HG02973 (cell line): ENCODE measurements around the gene GNG12.

Experiments used
- ATAC-seq: cut with Tn5 transposase; IDR thresholded peaks from one replicate; pipeline ENCODE4 v1.9.1; 2021; ENCODE audit warnings: moderate library complexity; ENCODE audit not compliant: unreplicated experiment

GNG12 gene

GRCh38 chr1:67713057-67713846, 120.0 kb downstream of the GNG12 start:
- no peak for ATAC-seq

DNA sequence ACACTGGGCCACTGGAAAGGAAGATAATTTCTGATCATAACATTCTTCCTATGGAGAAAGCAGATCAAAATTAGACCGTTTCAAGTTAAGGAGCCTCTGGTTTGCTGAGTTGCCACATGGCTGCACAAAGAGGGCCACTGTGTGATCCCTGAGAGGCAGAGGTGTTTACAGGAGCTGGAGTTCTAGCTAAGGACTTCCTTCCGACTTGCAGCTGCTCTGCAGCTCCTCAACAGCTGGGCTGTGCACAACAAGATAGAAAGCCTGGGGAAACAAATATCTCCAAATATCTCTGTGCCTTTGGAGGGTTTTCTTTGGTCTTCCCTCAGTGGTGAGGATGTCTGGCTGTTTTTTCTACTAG, 121.4 kb downstream of the GNG12 start:
- no peak for ATAC-seq

DNA sequence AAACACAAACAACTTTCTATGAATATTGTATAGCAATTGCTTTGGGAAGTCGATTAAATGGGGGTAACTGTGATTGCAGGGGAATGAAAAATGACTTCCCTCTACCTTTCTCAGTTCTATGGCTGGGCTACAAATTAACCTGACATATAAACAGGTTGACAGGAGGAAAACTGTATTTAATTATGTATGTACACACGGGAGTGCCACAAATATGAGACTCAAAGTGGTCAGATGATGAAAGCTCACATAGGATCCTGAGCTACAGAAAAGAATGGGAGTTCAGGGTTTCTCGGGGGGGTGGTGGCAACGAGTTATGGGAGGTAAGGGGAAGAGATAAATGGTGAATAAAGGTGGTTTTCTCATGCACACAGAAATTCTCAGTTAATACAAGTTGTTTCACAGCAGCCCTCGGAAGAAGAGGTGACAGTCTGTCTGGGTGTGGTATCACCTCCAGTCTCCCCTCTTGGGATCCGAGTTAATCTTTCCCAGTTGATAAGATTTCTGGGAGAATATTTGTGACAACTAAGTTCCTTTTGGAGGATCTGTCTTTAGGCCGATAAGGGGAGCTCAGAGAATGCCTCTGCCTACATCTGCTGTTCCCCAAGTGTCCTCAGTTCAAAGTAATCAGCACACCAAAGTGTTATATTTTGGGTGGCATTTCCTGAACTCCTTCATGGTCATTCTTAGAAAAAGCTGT, 122.0 kb downstream of the GNG12 start:
- no peak for ATAC-seq

- ATAC-seq, result no peak
Observed at GRCh38 chr1:67710417-67710816, 122.8 kb downstream of the GNG12 start.

DNA sequence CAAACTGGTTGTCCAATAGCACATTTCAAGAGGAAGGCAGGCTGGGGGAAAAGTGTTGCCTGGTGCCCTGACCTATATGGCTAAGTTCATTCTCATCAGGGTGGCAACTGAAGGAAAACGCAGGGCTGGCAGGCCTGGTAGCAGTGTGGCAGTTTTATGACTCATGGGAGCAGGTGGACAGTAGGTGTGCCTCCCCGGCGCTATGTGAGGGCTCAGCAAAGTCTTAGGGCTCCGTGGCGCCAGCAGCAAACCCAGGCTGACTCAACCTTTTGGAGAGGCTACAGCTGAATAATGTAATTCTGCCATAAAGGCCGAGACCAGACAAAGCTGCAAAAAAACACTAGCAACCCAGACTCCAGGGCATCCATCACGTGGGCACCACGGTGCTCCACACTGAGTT, 124.7 kb downstream of the GNG12 start:
- no peak for ATAC-seq

DNA sequence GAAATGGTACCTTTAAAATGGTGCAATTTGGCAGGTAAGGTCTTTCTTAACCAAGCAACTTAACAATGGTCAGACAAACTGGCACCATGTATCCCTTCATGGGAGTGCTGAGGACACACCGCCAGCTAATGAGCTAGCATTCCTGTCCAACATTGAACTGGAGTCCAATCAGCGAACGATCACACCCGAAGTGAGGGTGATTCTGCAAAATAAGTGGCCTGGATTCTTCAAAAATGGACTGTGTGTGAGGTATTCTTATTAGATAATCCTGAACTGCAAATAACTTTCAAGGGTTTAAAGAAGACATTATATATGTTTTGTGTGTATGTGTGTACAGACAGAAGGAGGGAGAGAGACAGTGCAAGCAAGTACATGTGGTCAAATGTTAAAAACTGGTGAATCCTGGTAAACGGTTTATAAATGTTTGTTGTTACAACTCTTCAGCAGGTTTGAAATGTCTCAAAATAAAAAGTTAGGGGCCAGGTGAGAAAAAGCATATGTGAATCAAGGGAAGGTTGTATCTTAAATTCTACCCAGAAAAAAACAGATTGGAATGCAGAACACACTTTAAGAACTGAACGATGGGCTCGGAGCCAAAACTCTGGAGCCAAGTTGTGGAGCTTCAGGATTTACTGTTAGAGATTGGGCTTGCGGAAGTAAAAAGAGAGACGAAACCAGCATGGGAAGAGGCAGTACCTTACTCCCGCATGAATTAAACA, 127.4 kb downstream of the GNG12 start:
- ATAC-seq, result no peak

DNA sequence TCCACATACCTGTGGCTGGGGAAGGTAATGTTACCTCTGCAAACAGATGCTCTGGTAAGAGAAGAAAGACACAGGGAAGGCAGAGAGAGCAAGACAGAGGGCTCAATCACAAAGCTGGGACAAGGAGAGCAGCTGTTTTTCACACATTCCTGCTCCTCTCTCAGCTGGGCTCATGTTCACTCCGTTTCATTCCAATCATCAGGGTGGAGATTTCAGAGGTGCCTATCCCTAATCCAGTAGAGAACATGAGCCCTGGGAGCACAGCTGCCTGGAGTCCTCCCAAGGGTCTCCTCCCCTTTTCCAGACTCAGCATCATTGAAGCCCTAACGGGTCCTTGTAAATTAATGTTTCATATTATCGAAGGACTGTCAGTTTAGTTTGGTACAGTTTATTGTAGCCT, 128.9 kb downstream of the GNG12 start:
- ATAC-seq, result no peak

- ATAC-seq, result no peak
Observed at GRCh38 chr1:67701876-67702275, 131.4 kb downstream of the GNG12 start.

DNA sequence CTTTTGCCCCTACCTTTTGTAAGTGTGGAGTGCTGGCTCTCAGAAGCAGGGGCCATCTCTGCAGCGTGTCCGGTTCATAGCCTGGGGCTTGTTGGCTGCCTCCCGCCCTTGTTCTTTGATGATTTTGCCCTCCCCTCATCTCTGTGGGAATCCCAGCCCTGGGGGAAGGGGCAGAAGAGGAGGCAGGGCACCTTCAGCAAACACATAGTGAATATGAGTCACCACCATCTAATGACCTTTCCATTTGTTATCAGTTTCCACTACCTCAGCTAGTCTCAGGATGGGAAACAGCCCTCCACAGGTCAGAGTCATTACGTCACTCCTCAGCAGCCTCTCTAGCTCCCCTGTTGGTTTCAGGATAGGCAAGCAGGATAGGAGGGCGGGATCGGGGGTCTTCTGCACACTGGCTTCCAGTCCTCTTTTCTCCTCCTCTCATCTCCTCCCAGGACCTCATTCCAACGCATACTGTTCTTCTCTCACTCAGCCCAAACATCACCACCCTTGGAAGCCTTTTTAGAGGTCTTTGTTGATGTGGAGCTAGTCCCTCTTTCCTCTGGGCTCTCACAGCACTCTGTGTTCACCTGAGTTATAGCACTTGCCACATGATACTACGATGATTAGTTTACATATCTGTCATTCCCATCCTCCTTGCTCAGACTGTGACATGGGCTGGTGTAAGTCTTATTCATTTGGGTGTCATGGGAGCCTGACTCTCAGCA, 132.4 kb downstream of the GNG12 start:
- ATAC-seq, result peak; percentile 48

DNA sequence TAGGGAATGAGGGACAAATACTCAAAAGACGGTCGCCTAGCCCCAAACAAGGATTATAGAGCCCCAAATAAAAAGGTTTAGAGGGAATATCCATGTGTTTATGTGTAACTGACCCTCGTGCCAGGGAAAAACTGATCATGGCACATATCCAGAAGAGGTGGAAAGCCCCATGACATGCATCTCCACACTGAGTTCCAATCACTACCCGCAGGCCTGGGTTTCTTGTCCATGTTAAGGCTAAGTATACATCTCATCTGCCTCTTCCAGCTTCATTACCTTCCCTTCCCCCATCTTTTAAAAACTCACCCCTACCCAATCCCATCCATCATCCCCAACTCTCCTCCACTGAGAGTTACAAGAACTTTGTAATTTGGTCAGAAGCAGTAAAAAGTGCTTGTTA, 133.0 kb downstream of the GNG12 start:
- no peak for ATAC-seq

GRCh38 chr1:67696708-67697107, 136.6 kb downstream of the GNG12 start:
- ATAC-seq, result no peak

GRCh38 chr1:67695963-67696362, 137.3 kb downstream of the GNG12 start:
- no peak for ATAC-seq

DNA sequence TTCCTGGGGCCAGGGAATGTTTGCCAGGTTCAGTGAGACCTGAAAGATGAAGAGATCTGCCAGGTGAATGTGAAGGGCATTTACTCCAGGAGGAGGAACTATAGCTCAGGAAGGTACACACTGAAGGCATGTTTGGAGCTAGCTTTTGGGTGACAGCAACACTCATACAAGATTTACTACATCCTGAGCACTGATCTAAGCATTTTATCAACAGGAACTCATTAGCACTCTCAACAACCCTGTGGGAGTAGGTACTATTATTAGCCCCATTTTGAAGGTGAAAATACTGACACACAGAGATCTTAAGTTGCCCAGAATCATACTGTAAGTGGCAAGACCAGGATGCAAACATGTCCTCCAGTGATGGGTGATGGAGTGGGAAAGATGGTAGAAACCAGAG, 141.6 kb downstream of the GNG12 start:
- no peak for ATAC-seq

DNA sequence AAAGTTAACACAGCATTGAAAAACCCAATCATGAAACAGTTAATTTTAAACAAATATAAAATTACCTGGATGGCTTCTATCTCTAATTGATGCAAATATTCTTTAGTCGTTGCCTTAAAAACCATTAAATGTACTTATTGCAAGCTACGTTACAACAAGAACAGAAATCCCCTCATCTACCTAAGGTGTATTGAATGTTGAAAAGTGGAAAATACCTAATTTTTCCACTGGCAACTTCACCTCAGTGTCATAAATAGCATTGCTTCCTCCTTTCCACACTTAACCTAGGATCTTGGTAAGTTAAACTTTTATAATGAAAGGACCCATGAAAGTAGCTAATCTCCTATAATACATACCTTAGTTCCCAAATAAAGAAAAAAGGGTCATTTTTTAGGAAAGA, 142.9 kb downstream of the GNG12 start:
- ATAC-seq, result no peak

DNA sequence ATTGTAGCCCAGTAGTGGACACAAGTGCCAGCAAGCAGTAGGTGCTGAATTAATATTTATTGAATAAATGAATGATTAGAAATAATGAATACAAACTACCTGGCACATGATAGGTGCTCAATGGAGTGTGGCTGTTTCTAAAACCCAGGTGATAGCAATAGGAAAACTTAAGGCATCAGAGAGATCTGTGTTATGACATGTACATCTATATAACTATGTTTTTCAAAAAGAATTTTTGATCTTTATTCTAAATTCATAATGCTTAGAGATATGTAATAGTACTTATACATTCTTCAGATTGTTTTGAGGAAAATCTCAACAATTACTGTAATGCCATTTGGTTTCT, 143.3 kb downstream of the GNG12 start:
- no peak for ATAC-seq

GRCh38 chr1:67689267-67690017, 143.8 kb downstream of the GNG12 start:
- no peak for ATAC-seq

DNA sequence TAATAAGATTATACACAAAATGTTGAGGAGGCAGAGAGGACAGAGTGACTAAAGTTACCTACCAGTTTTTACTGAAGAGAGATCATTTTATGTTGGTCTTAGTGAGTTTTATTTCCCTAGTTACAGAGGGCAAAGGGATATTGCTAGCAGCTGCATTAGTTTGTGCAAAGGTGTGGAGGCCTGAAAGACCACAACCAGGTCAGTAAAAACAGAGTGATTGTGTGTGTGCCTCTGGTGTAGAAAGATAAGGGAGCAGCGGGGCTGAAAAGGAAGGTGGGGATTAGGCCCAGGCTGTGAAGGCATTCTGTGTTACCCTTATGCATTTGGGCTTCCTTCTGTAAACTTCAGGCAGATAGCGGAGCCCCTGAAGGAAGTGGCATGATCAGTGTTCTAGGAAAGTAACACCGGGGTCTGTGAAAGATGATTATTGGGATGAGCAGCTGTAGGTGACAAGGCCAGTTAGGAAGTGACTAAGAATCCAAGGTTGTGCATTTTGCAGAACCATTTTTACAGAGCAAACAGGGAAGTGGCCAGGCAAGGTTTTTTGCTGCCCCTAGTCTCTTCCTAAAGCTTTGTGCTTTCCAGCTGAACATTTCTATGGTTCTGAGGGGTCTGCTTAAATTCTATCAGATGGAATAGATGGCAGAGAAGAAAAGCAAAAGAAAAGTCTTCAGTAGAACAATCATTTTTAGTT, 144.6 kb downstream of the GNG12 start:
- ATAC-seq, result no peak

- no peak for ATAC-seq
Observed at GRCh38 chr1:67687649-67688048, 145.6 kb downstream of the GNG12 start.

- no peak for ATAC-seq
Observed at GRCh38 chr1:67687198-67687545, 146.1 kb downstream of the GNG12 start.
